Tibial nerve (tissue), 4 donors: ENCODE data around the gene OGFRL1.

Source experiments
- EP300 ChIP-seq, 2 donors: sonication (generic); formaldehyde crosslinking; IDR thresholded peaks; one replicate each; pipeline ENCODE4 v1.6.1; 2017; ENCODE audit warnings: antibody characterized with exemption in 2 of 2, mild to moderate bottlenecking in 1 of 2
- POLR2A ChIP-seq, 2 donors: fragments of 450-650 bp; IDR thresholded peaks; one replicate each; pipeline ENCODE4 v1.6.1; 2017; ENCODE audit warnings: antibody characterized with exemption in 2 of 2, mild to moderate bottlenecking in 2 of 2, moderate library complexity in 2 of 2
- TF ChIP-seq, protein P1 (sequence below), 5 experiments: fragments of 200-600 bp in 3 of 5; fragments of 450-650 bp in 2 of 5; sonication (generic) in 3 of 5; IDR thresholded peaks; one replicate each; pipeline ENCODE4 v1.5.1; 2016 to 2019; ENCODE audit warnings: antibody characterized with exemption in 5 of 5, mild to moderate bottlenecking in 3 of 5, moderate library complexity in 2 of 5

GRCh38 chr6:71336901-71337300 is 48.3 kb downstream of the OGFRL1 start:
- TF ChIP-seq EP300 (IDR thresholded peaks at IDR 0.05) (no peak), POLR2A (IDR thresholded peaks at IDR 0.05) (no peak)
- TF ChIP-seq, protein P1, sequence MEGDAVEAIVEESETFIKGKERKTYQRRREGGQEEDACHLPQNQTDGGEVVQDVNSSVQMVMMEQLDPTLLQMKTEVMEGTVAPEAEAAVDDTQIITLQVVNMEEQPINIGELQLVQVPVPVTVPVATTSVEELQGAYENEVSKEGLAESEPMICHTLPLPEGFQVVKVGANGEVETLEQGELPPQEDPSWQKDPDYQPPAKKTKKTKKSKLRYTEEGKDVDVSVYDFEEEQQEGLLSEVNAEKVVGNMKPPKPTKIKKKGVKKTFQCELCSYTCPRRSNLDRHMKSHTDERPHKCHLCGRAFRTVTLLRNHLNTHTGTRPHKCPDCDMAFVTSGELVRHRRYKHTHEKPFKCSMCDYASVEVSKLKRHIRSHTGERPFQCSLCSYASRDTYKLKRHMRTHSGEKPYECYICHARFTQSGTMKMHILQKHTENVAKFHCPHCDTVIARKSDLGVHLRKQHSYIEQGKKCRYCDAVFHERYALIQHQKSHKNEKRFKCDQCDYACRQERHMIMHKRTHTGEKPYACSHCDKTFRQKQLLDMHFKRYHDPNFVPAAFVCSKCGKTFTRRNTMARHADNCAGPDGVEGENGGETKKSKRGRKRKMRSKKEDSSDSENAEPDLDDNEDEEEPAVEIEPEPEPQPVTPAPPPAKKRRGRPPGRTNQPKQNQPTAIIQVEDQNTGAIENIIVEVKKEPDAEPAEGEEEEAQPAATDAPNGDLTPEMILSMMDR (IDR thresholded peaks at IDR 0.05), result no peak
